NCI-H748 treated with DMSO at 0.1 percent for 48 hours (cell line): Measurements from ENCODE around the gene WDR81.
"Not testable (repeated sequence)": the region's sequence is repeated elsewhere in the genome, so short reads cannot be mapped to it uniquely, and the experiment has no call there.

Experiments used
- DNase-seq: peaks from one replicate; lab custom pipeline; 2025; lab: John Stamatoyannopoulos, UW

The WDR81 gene

GRCh38 chr17:1724351-1724868 is at the start of gene WDR81:
WDR81 (plus strand) TSS chr17:1724704; CDS start chr17:1724960, 256 bp downstream.
- DNase-seq, result peak; percentile 69

GRCh38 chr17:1676401-1676800 is 48.1 kb upstream of the WDR81 start:
- DNase-seq, result no peak

- no peak for DNase-seq
Measured at GRCh38 chr17:1683459-1683858, 41.0 kb upstream of the WDR81 start.

GRCh38 chr17:1684378-1685189 is 39.9 kb upstream of the WDR81 start, which contains the start of gene PRPF8:
PRPF8 (minus strand) TSS chr17:1684867; CDS start chr17:1684571, 296 bp downstream.
- peak; percentile 98 for DNase-seq

- DNase-seq, result no peak
Measured at GRCh38 chr17:1686086-1686485, 38.4 kb upstream of the WDR81 start.

GRCh38 chr17:1688405-1688804 is 36.1 kb upstream of the WDR81 start:
- DNase-seq, result not testable (repeated sequence)

GRCh38 chr17:1690544-1691221 is 33.8 kb upstream of the WDR81 start:
- DNase-seq, result no peak

- no peak for DNase-seq
Measured at GRCh38 chr17:1693339-1693738, 31.2 kb upstream of the WDR81 start.

- no peak for DNase-seq
Measured at GRCh38 chr17:1695365-1695764, 29.1 kb upstream of the WDR81 start.

- no peak for DNase-seq
Measured at GRCh38 chr17:1697681-1698080, 26.8 kb upstream of the WDR81 start.

- not testable (repeated sequence) for DNase-seq
Measured at GRCh38 chr17:1699891-1700290, 24.6 kb upstream of the WDR81 start.

- DNase-seq, result no peak
Measured at GRCh38 chr17:1703063-1703462, 21.4 kb upstream of the WDR81 start.

GRCh38 chr17:1705004-1705403 is 19.5 kb upstream of the WDR81 start:
- no peak for DNase-seq

- no peak for DNase-seq
Measured at GRCh38 chr17:1707107-1707506, 17.4 kb upstream of the WDR81 start.

GRCh38 chr17:1708791-1709346 is 15.6 kb upstream of the WDR81 start:
- DNase-seq, result not testable (repeated sequence)

- DNase-seq, result no peak
Measured at GRCh38 chr17:1709403-1709951, 15.0 kb upstream of the WDR81 start.

GRCh38 chr17:1709971-1710806 is 14.3 kb upstream of the WDR81 start, which contains the start of gene TLCD2:
TLCD2 (minus strand) TSS chr17:1710377; CDS start chr17:1710242, 135 bp downstream.
- peak; percentile 28 for DNase-seq

GRCh38 chr17:1710807-1711553 is 13.5 kb upstream of the WDR81 start:
- DNase-seq, result no peak

GRCh38 chr17:1711804-1712203 is 12.7 kb upstream of the WDR81 start:
- DNase-seq, result no peak

GRCh38 chr17:1712271-1712670 is 12.2 kb upstream of the WDR81 start:
- no peak for DNase-seq
